Upper lobe of left lung (tissue), 6 donors: Measurements from ENCODE around the gene TNFAIP8L1. TPM values are rescaled to one million over a fixed set of nuclear protein-coding genes. Genes with fewer than 3 reads are reported as not detected.

Experiments used
- ATAC-seq, 2 donors: fragments of 200-7000 bp; cut with Tn5 transposase; one replicate each; pipeline ENCODE4 v1.9.1; 2022; ENCODE audit warnings: mild to moderate bottlenecking in 2 of 2, moderate library complexity in 2 of 2; ENCODE audit not compliant: low FRiP score in 2 of 2
- DNase-seq, 2 donors: peaks; one replicate each; pipeline ENCODE4 v3.0.0-alpha.2; 2019 to 2020
- H3K27ac ChIP-seq, 4 donors: fragments of 200-600 bp; sonication (generic); one replicate each; pipeline ENCODE4 v1.5.1; 2016 to 2019
- H3K27me3 ChIP-seq, 4 donors: fragments of 200-600 bp; sonication (generic); one replicate each; pipeline ENCODE4 v1.5.1; 2017 to 2019
- H3K36me3 ChIP-seq, 4 donors: fragments of 200-600 bp; sonication (generic); one replicate each; pipeline ENCODE4 v1.5.1; 2016 to 2019
- H3K4me1 ChIP-seq, 4 donors: fragments of 200-600 bp; sonication (generic); one replicate each; pipeline ENCODE4 v1.5.1; 2018 to 2019
- H3K4me3 ChIP-seq, 4 donors: fragments of 200-600 bp; sonication (generic); one replicate each; pipeline ENCODE4 v1.5.1; 2017 to 2019; ENCODE audit warnings: mild to moderate bottlenecking in 2 of 4, moderate library complexity in 1 of 4
- H3K9me3 ChIP-seq, 4 donors: fragments of 200-600 bp; sonication (generic); one replicate each; pipeline ENCODE4 v1.5.1; 2018 to 2019
- EP300 ChIP-seq, 4 donors: sonication (generic); formaldehyde crosslinking; IDR thresholded peaks; one replicate each; pipeline ENCODE4 v1.5.1; 2017; ENCODE audit warnings: antibody characterized with exemption in 4 of 4, control low read depth in 2 of 4
- POLR2A ChIP-seq, 4 donors: fragments of 450-650 bp; IDR thresholded peaks; one replicate each; pipeline ENCODE4 v1.5.1; 2016 to 2017; ENCODE audit warnings: antibody characterized with exemption in 4 of 4, mild to moderate bottlenecking in 2 of 4
- POLR2AphosphoS5 ChIP-seq, 2 donors: sonication (generic); formaldehyde crosslinking; IDR thresholded peaks; one replicate each; pipeline ENCODE4 v1.5.1; 2017; ENCODE audit warnings: antibody characterized with exemption in 2 of 2
- WGBS, 2 donors: methylation state at CpG; one replicate each; pipeline ENCODE4 v1.1.5; 2017 to 2018; 5-methylcytosine and 5-hydroxymethylcytosine counted together
- total RNA-seq, 6 donors: library from RNA; depleted of rRNA in 4 of 6; stranded (reverse); fragments of >200 nt in 4 of 6; gene quantifications; one replicate each; pipeline versions ENCODE4 v1.1.0 to v1.2.1, GENCODE V29; 2016 to 2021
- TF ChIP-seq, protein P1 (sequence below), 6 experiments: fragments of 450-650 bp in 4 of 6; fragments of 200-600 bp in 2 of 6; sonication (generic) in 2 of 6; IDR thresholded peaks; one replicate each; pipeline ENCODE4 v1.5.1; 2016 to 2019; ENCODE audit warnings: antibody characterized with exemption in 6 of 6
- donor health status: DM: no; HTN: no; CAD: no; lungs with moderate emphysema.
- donor health status: DM: no; HTN: yes; CAD: no; lungs with severe emphysema.

TNFAIP8L1 gene
- total RNA-seq, 6 donors from 2014 or later = 4.4 to 17.5 (median 11.4) TPM

DNA sequence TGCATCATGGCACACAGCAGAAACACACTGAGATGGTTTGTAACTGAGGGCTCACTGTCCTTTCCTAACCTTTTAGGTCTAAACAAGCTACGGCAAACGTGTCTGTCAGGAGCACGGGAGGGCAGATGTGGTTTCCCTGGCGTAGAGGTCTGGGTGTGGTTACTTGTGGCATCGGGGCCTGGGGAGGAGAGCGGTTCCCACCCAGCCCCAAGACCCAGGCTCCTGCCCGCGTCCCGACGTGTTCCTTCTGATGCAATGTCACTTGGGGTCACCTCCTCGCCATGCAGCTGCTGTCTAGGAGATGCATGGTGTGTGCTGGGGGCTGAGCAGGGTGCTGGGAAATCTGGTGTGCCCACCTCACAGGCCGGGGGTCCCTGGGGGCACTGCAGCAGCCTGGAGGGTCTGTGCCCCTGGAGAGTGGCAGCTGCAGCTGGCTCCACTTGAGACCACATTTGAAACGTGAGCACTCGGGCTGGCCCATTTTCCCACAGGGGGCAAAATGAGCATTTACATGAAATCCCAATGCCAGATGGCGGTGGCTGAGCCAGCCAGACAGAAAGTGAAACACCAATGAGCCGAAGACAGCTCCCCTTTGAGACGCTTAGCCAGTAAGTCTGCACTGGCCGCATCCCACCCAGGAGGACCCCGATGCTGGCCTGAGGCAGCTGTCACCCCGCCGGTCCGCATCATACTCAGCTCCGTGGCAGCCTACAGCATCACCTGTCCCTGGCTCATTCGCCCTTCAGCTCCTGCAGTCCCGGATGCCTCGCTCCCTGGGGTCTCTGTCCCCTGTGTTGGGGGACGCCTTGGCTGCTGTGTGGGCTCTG, 53.1 kb downstream of the TNFAIP8L1 start:
- Histone ChIP-seq H3K4me1 (peaks cover 0 to 8% (median 0%) of the 10 kb centered on the region in 4 donors), H3K27me3 (no peaks in the 10 kb centered on the region), H3K4me3 (no peak overlapping the region), H3K36me3 (peaks cover 53 to 95% (median 86%) of the 10 kb centered on the region in 4 donors), H3K27ac (peak overlapping the region in 1 of 4 donors; percentile 71), H3K9me3 (no peaks in the 10 kb centered on the region)
- ATAC-seq = no peak
- WGBS, 2 donors = 83 to 90% methylated on average over 10 to 26 of the region's 27 CpGs
- no peak for DNase-seq
- TF ChIP-seq POLR2AphosphoS5 (IDR thresholded peaks at IDR 0.05) (no peak), EP300 (IDR thresholded peaks at IDR 0.05) (no peak), POLR2A (IDR thresholded peaks at IDR 0.05) (no peak)
- TF ChIP-seq, protein P1, sequence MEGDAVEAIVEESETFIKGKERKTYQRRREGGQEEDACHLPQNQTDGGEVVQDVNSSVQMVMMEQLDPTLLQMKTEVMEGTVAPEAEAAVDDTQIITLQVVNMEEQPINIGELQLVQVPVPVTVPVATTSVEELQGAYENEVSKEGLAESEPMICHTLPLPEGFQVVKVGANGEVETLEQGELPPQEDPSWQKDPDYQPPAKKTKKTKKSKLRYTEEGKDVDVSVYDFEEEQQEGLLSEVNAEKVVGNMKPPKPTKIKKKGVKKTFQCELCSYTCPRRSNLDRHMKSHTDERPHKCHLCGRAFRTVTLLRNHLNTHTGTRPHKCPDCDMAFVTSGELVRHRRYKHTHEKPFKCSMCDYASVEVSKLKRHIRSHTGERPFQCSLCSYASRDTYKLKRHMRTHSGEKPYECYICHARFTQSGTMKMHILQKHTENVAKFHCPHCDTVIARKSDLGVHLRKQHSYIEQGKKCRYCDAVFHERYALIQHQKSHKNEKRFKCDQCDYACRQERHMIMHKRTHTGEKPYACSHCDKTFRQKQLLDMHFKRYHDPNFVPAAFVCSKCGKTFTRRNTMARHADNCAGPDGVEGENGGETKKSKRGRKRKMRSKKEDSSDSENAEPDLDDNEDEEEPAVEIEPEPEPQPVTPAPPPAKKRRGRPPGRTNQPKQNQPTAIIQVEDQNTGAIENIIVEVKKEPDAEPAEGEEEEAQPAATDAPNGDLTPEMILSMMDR (IDR thresholded peaks at IDR 0.05) = no peak

DNA sequence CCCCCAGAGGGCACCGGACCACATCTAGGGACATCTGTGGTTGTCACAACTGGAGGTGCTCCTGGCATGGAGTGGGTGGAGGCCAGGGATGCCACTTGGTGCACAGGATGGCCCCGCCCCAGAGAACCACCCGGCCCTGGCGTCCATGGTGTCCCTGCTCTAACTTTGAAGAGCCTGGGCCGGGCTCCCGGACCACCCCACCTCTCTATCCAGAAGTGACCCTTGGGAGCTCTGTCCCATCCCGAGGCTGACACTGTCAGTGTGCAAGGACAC, 53.7 kb downstream of the TNFAIP8L1 start:
- TF ChIP-seq EP300 (IDR thresholded peaks at IDR 0.05) (no peak), POLR2AphosphoS5 (IDR thresholded peaks at IDR 0.05) (no peak), POLR2A (IDR thresholded peaks at IDR 0.05) (no peak)
- TF ChIP-seq, protein P1 (IDR thresholded peaks at IDR 0.05) = no peak
- no peak for DNase-seq
- no peaks in the 10 kb centered on the region for H3K27me3 ChIP-seq
- no peak for ATAC-seq
- peaks cover 0 to 8% (median 0%) of the 10 kb centered on the region in 4 donors for H3K4me1 ChIP-seq
- H3K9me3 ChIP-seq = no peaks in the 10 kb centered on the region
- WGBS, 2 donors = 94 to 100% methylated on average over 1 to 7 of the region's 7 CpGs
- peak overlapping the region in 1 of 4 donors; percentile 71 for H3K27ac ChIP-seq
- H3K4me3 ChIP-seq = no peak overlapping the region
- peaks cover 53 to 95% (median 86%) of the 10 kb centered on the region in 4 donors for H3K36me3 ChIP-seq

DNA sequence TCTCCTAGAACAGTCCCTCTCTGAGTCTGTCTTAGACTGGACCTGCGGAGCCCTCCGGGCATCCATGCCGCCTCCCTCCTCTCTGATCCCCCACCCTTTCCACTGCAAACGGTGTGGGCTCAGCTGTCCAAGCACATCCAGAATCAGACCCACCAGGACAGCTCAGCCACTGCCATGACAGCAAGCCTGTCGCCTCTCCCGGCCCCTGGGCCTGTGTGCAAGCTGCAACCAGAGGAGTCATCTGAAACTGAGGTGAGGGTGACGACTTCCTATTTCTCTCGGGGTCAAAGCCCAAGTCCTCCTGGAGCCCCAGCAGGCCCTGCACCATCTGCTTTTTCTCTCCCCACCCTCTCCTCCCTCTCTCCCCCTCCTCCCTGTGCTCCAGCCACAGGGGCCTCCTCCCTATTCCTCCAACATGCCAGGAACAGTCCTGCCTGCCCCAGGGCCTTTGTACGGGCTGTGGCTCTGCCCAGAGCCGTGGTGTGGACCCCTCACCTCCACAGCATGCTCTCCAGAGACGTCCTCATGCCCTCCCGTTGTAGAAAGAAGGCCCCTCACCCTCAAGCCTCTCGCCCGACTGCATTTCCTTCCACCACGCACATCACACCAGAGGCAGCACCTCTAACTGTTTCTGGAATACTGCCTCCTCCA, 54.3 kb downstream of the TNFAIP8L1 start:
- H3K4me3 ChIP-seq = no peak overlapping the region
- no peak for ATAC-seq

DNA sequence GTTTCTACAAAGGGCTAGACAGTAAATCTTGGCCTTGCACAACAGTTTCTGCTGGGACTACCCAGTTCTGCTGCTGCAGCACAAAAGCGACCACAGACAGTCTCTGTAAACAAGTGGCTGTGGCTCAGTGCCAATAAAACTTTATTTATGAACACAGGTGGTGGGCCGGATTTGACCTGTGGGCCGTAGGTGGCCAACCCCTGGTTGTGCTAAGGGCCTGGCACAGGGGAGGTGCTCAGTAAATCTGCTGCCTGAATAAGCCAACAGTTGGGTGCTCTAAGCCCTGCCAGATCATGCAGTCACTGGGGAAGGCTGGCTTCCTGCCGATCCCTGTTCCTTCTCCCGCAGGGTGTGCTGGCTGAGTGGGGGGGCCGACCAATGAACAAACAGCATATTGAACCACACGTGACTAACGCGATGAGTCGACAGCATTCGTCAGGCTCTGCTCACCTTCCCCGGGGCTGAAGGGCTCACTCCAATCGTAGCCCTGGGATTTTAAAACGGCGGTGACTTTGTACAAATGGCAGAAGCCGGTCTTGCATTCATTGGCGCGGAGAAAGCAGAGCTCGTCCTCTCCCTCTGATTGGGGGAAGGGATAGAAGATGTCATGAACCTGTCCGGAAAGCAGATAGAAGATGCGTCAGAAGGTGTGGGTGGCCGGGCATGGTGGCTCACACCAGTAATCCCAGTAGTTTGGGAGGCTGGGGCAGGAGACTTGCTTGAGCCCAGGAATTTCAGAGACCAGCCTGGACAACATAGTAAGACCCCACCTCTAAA, 55.1 kb downstream of the TNFAIP8L1 start:
- Histone ChIP-seq H3K27ac (peak overlapping the region in 2 of 4 donors; percentile 1 to 71), H3K36me3 (peaks cover 43 to 94% (median 83%) of the 10 kb centered on the region in 4 donors), H3K4me1 (peaks cover 0 to 8% (median 0%) of the 10 kb centered on the region in 4 donors), H3K27me3 (no peaks in the 10 kb centered on the region), H3K9me3 (no peaks in the 10 kb centered on the region), H3K4me3 (no peak overlapping the region)
- ATAC-seq (no peak), DNase-seq (no peak)
- TF ChIP-seq, protein P1 (IDR thresholded peaks at IDR 0.05) = no peak
- TF ChIP-seq POLR2A (IDR thresholded peaks at IDR 0.05) = peak in 1 of 4 donors; percentile 52
- WGBS, 2 donors = 91 to 96% methylated on average over 7 to 22 of the region's 22 CpGs

More for the DNA sequence above, 54.3 kb downstream of the TNFAIP8L1 start:
- H3K27ac ChIP-seq = peak overlapping the region in 2 of 4 donors; percentile 1 to 71
- no peaks in the 10 kb centered on the region for H3K27me3 ChIP-seq
- DNase-seq = no peak
- TF ChIP-seq POLR2A (IDR thresholded peaks at IDR 0.05) = peak in 1 of 4 donors; percentile 29
- no peak for TF ChIP-seq POLR2AphosphoS5 (IDR thresholded peaks at IDR 0.05)
- TF ChIP-seq, protein P1 (IDR thresholded peaks at IDR 0.05) = no peak
- TF ChIP-seq EP300 (IDR thresholded peaks at IDR 0.05) = no peak
- peaks cover 0 to 8% (median 0%) of the 10 kb centered on the region in 4 donors for H3K4me1 ChIP-seq
- H3K36me3 ChIP-seq = peaks cover 49 to 95% (median 86%) of the 10 kb centered on the region in 4 donors
- WGBS, 2 donors = 95% methylated on average over 15 of the region's 15 CpGs
- H3K9me3 ChIP-seq = no peaks in the 10 kb centered on the region
